Adrenal gland (tissue), 12 donors: Measurements from ENCODE around the gene ALDOA. TPM values are rescaled to one million over a fixed set of nuclear protein-coding genes. Genes with fewer than 3 reads are reported as not detected.

Source experiments
- DNase-seq, 7 donors: peaks; one replicate each; pipeline ENCODE4 v3.0.0-alpha.2; 2019 to 2020
- H3K27ac ChIP-seq, 5 donors: fragments of 200-600 bp; sonication (generic) in 4 of 5; 1 replicate in 3 of 5; 2 replicates in 2 of 5; pipeline versions ENCODE4 v1.5.1 to v1.8.0; 2016 to 2020; ENCODE audit warnings: mild to moderate bottlenecking in 1 of 5
- H3K27me3 ChIP-seq: fragments of 200-600 bp; 2 replicates; pipeline ENCODE4 v1.8.0; 2021
- H3K36me3 ChIP-seq, 2 donors: fragments of 200-600 bp; replicated peaks in 1 of 2; 1 replicate in 1 of 2; 2 replicates in 1 of 2; pipeline versions ENCODE4 v1.5.1 to v1.8.0; 2018 to 2022
- H3K4me1 ChIP-seq, 2 donors: fragments of 200-600 bp; replicated peaks in 1 of 2; 1 replicate in 1 of 2; 2 replicates in 1 of 2; pipeline versions ENCODE4 v1.5.1 to v1.8.0; 2018 to 2021
- H3K4me3 ChIP-seq, 4 donors: fragments of 200-600 bp; sonication (generic) in 3 of 4; one replicate each; pipeline ENCODE4 v1.5.1; 2016 to 2018
- H3K9me3 ChIP-seq, 3 donors: fragments of 200-600 bp; sonication (generic) in 1 of 3; replicated peaks in 1 of 3; 1 replicate in 2 of 3; 2 replicates in 1 of 3; pipeline versions ENCODE4 v1.5.1 to v1.8.0; 2016 to 2021
- POLR2A ChIP-seq, 2 donors: fragments of 450-650 bp; IDR thresholded peaks; one replicate each; pipeline ENCODE4 v1.6.1; 2017; ENCODE audit warnings: antibody characterized with exemption in 2 of 2, mild to moderate bottlenecking in 2 of 2, moderate library complexity in 1 of 2
- WGBS, 4 donors: extraction: QIAGEN DNeasy Blood & Tissue Kit in 2 of 4; methylation state at CpG; one replicate each; pipeline versions ENCODE4 v1.1.5 to v1.1.7; 2013 to 2017; 5-methylcytosine and 5-hydroxymethylcytosine counted together
- intact Hi-C, 2 donors: fragments of 100-400 bp; cut with DNase I; formaldehyde crosslinking; loops; one replicate each; pipeline versions ENCODE4 v1.14.1 to v1.15.0; 2022 to 2023
- polyA plus RNA-seq, 3 donors: library from polyadenylated mRNA; stranded (reverse); fragments of 200-250 nt in 2 of 3; fragments of 350-450 nt in 1 of 3; fragmentation: Illumina TruSeq in 1 of 3; extraction: RNeasy Lipid Tissue Mini Kit (QIAGEN cat#74804) in 1 of 3; gene quantifications; one replicate each; pipeline ENCODE4 v1.2.3, GENCODE V29; 2013 to 2014
- total RNA-seq, 9 donors: library from RNA; depleted of rRNA in 4 of 9; stranded (reverse); fragments of >200 nt in 4 of 9; fragments of 120-200 nt in 1 of 9; fragmentation: NEBNext Ultra II Directional in 1 of 9; extraction: Animal tissue kit (Norgen Biotek cat#: 25700) in 1 of 9; gene quantifications; one replicate each; pipeline versions ENCODE4 v1.1.0 to v1.2.4, GENCODE V29; 2013 to 2023
- TF ChIP-seq, protein P1 (sequence below), 6 experiments: fragments of 450-650 bp in 4 of 6; fragments of 200-600 bp in 2 of 6; sonication (generic) in 1 of 6; IDR thresholded peaks; 1 replicate in 5 of 6; 2 replicates in 1 of 6; pipeline versions ENCODE4 v1.5.1 to v1.8.0; 2016 to 2021; ENCODE audit warnings: antibody characterized with exemption in 6 of 6, mild to moderate bottlenecking in 2 of 6, moderate library complexity in 1 of 6
- donor health status: healthy with polysubstance abuse.
- donor health status: Bipolar disorder and iron deficiency.
- donor health status: DM: yes; HTN: yes; CAD: no.
- donor health status: DM: no; HTN: no; CAD: no.
- donor health status: DM: no; HTN: no; CAD: no.
- donor health status: DM: yes; HTN: yes; CAD: no.

Gene ALDOA
- total and polyA plus RNA-seq, 12 donors = 623 to 1,930 (median 1,345) TPM

GRCh38 chr16:30030841-30031413 lies 34.6 kb upstream of the ALDOA start, which contains the start of gene TLCD3B:
TSS of gene TLCD3B (minus strand) at chr16:30031271. CDS start at chr16:30030527, 744 bp downstream.
- intact Hi-C loops = no loop called here
- no peaks in the 10 kb centered on the region for H3K36me3 ChIP-seq
- H3K9me3 ChIP-seq = no peaks in the 10 kb centered on the region
- H3K4me1 ChIP-seq = peaks cover 0 to 6% of the 10 kb centered on the region in 2 donors
- peak within 1 kb of the TSS in 1 of 5 donors; percentile 30 for H3K27ac ChIP-seq
- no peak within 1 kb of the TSS for H3K4me3 ChIP-seq
- no peak for DNase-seq
- H3K27me3 ChIP-seq = peaks cover 19% of the 10 kb centered on the region
- WGBS, 4 donors = 1 to 2% (median 1%) methylated on average over 9 to 27 of the region's 27 CpGs
- TF ChIP-seq, protein P1, sequence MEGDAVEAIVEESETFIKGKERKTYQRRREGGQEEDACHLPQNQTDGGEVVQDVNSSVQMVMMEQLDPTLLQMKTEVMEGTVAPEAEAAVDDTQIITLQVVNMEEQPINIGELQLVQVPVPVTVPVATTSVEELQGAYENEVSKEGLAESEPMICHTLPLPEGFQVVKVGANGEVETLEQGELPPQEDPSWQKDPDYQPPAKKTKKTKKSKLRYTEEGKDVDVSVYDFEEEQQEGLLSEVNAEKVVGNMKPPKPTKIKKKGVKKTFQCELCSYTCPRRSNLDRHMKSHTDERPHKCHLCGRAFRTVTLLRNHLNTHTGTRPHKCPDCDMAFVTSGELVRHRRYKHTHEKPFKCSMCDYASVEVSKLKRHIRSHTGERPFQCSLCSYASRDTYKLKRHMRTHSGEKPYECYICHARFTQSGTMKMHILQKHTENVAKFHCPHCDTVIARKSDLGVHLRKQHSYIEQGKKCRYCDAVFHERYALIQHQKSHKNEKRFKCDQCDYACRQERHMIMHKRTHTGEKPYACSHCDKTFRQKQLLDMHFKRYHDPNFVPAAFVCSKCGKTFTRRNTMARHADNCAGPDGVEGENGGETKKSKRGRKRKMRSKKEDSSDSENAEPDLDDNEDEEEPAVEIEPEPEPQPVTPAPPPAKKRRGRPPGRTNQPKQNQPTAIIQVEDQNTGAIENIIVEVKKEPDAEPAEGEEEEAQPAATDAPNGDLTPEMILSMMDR (IDR thresholded peaks at IDR 0.05) = no peak
- TF ChIP-seq POLR2A (IDR thresholded peaks at IDR 0.05) = no peak

DNA sequence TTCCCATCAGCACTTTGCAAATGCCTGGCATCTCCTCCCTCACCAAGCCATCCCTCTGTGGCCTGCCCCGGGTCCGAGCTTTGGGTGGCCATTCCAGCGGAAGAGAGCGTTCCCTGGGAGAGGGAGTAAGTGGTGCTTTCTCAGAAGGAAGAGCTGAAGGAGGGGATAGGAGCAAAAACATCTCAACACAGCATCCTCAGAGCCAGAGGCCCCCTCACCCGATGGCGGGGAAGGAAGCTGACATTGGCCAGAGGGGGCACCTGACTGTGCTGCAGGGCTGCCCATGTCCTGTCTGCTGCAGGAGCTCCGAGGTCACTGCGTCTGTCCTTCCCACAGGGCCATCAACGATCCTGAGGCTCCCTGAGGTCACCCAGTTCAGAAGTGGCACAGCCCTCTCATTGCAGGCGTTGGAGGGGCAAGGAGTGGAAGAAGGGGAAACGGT lies 34.1 kb upstream of the ALDOA start:
- Histone ChIP-seq H3K4me3 (no peak overlapping the region), H3K27ac (no peak overlapping the region), H3K36me3 (no peaks in the 10 kb centered on the region), H3K4me1 (peaks cover 0 to 6% of the 10 kb centered on the region in 2 donors), H3K9me3 (no peaks in the 10 kb centered on the region), H3K27me3 (peaks cover 19% of the 10 kb centered on the region)
- no peak for DNase-seq
- TF ChIP-seq POLR2A (IDR thresholded peaks at IDR 0.05) = no peak
- TF ChIP-seq, protein P1 (IDR thresholded peaks at IDR 0.05) = no peak
- intact Hi-C loops = no loop called here
- 18 to 28% (median 23%) methylated on average over 5 to 11 of the region's 11 CpGs for WGBS, 4 donors

DNA sequence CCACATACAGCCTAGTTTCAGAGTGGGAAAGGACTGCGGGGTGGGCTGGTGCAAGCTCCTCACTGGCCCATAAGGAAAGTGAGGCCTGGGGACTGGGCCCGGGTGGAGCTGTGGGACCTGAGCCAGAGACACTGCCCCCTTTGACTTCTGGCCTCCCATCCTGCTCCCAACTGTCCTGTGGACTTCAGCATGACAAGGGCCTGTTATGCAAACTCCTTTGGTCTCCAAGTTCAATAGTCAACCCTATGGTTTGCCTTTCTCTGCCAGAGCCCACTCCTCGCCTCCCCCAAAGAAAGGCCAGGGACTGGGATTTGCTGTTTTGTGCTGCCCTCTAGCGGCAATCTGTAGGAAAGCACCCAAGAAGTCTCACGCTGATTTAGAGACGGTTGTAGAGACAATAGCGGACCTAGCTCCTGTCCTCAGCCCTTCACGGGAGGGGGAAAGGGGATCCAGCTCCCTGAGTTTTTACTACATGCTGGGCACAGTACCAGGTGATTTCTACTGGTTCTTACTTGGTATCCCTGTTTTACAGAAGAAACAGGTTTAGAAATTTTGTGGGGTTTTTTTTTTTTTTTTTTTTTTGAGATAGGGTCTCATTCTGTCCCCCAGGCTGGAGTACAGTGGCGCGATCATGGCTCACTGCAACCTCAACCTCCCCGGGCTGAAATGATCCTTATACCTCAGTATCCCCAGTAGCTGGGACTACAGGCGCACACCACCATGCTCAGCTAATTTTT lies 33.3 kb upstream of the ALDOA start:
- no peaks in the 10 kb centered on the region for H3K36me3 ChIP-seq
- intact Hi-C loops = no loop called here
- TF ChIP-seq, protein P1 (IDR thresholded peaks at IDR 0.05) = peak; percentile 41 to 66 (median 58)
- TF ChIP-seq POLR2A (IDR thresholded peaks at IDR 0.05) = no peak
- DNase-seq = peak in 5 of 7 donors; percentile 33 to 84 (median 52)
- no peak overlapping the region for H3K4me3 ChIP-seq
- whole genome bisulfite sequencing, 4 donors = 24 to 27% (median 25%) methylated on average over 11 to 12 of the region's 12 CpGs
- H3K27me3 ChIP-seq = peaks cover 19% of the 10 kb centered on the region
- no peaks in the 10 kb centered on the region for H3K9me3 ChIP-seq
- peaks cover 0 to 6% of the 10 kb centered on the region in 2 donors for H3K4me1 ChIP-seq
- no peak overlapping the region for H3K27ac ChIP-seq

- Histone ChIP-seq H3K27ac (no peak overlapping the region), H3K9me3 (no peaks in the 10 kb centered on the region), H3K4me1 (peaks cover 0 to 6% of the 10 kb centered on the region in 2 donors), H3K4me3 (no peak overlapping the region), H3K27me3 (peaks cover 19% of the 10 kb centered on the region), H3K36me3 (no peaks in the 10 kb centered on the region)
- no peak for DNase-seq
- no peak for TF ChIP-seq POLR2A (IDR thresholded peaks at IDR 0.05)
- TF ChIP-seq, protein P1 (IDR thresholded peaks at IDR 0.05) = no peak
- WGBS, 4 donors = 63 to 78% (median 70%) methylated on average over 7 of the region's 7 CpGs
- intact Hi-C loops = no loop called here
Measured at GRCh38 chr16:30033270-30033669, 32.3 kb upstream of the ALDOA start.
